HUDEP-2 (cell line): ENCODE data around the gene CHSY1.

Source experiments
- DNase-seq, 76 experiments: peaks; one replicate each; lab custom pipeline; 2025; ENCODE audit not compliant: unreplicated experiment in 76 of 76; lab: John Stamatoyannopoulos, UW

The CHSY1 gene

GRCh38 chr15:101213570-101213969, 38.3 kb downstream of the CHSY1 start:
- DNase-seq = no peak

- DNase-seq = no peak
Observed at GRCh38 chr15:101213147-101213546, 38.7 kb downstream of the CHSY1 start.

- DNase-seq = no peak
Observed at GRCh38 chr15:101211897-101212296, 40.0 kb downstream of the CHSY1 start.

- DNase-seq = no peak
Observed at GRCh38 chr15:101210466-101210865, 41.4 kb downstream of the CHSY1 start.

- no peak for DNase-seq
Observed at GRCh38 chr15:101210058-101210457, 41.8 kb downstream of the CHSY1 start.

GRCh38 chr15:101209285-101209845, 42.5 kb downstream of the CHSY1 start:
- no peak for DNase-seq

DNA sequence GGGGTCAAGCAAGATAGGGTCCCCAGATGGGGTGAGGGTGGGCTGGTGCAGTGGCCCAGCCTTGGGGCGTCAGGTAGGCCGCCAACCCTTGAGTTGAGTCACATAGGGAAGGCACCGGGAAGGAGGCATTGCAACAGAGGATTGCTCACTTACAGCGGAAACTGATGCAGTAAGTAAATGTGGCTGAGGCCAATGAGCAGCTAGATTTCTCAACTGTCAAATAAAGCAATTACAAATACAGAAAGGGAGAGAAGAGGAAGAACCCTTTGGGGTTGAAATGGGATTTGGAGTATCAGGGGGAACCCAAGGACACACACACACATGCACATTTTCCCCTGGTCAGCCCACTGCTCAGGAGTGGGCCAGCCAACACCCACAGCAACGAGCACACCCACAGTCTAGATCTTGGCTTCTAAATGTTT, 44.0 kb downstream of the CHSY1 start:
- no peak for DNase-seq

GRCh38 chr15:101206176-101206591, 45.7 kb downstream of the CHSY1 start:
- no peak for DNase-seq

DNA sequence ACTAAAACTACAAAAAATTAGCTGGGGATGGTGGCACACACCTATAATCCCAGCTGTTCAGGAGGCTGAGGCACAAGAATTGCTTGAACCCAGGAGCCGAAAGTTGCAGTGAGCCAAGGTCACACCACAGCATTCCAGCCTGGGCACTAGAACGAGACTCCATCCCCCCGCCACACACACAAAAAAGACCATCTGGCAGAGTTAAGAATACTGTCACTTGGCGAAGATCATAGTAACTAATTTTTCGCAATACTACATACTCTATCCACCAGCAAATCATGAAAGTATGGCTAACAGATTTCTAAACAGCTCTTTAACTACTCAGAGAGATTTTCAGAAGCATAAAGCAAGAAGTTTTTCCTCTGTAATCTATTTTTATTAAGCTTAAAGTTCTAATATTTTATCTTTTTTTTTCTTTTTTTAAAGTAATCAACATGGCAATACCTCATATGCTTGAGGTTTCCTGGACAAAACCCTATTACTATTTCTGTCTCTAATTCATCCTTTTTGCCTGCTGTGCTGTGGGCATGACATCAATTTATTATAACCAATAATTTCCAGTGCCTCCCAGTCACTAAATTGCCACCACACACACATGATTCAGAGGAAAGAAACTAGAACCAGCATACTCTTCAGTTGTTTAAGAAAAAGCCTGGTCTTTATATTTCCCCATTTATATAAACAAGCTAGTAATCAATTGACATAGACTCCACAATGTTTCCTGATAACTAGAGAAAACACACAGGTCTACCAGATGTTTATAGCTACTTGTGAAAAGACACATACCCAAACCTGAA, 46.9 kb downstream of the CHSY1 start:
- no peak for DNase-seq

DNA sequence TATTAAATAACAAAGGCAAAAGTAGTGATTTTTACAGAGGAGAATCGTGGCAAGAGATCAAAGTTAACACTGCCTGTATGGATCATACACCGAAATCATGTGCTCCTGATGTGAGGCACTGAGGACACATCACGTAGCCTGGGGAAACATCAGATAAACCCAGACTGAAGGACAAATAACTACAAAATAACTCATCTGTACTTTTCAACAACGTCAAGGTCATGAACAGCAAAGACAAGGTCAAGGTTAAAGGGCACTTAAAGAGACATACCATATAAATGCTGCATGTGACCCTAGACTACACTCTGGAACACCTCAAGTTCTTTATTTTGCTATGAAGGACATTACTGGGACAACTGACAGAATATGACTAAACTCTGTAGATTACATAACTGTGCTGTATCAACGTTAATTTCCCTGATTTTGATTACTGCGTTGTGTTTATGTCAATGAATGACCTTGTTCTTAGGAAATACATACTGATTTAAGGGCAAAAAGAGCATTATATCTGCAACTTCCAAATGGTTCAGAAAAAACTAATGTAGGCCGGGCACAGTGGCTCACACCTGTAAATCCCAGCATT, 48.1 kb downstream of the CHSY1 start:
- DNase-seq = no peak

DNA sequence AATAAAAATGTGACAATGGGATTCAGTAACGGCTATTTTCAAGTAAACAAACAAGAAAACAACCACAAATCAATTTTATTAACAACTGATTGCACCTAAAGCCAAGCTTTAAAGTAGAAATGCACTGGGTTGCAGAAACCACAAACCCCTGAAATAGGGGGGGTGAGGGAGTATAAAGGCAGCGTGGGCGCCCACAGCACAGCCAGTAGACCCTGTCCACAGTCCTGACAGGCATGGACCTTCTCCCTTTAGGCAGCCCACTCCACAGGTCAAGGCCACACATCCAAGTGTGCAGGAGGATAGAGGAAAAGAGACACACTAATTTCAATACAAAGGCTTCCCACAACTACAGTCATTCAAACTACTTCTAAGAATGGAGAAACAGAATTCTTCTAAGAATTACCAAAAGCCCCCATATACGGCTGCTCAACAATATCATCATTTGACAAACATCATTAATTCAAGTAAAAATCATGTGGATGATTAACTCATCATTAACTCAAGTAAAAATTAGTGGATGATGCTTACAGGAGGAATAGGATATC, 48.7 kb downstream of the CHSY1 start:
- DNase-seq = no peak

GRCh38 chr15:101201411-101202174, 50.3 kb downstream of the CHSY1 start:
- DNase-seq = peak in 1 of 76 experiments; percentile 13

- DNase-seq = no peak
Observed at GRCh38 chr15:101200181-101200580, 51.7 kb downstream of the CHSY1 start.

GRCh38 chr15:101198800-101199199, 53.0 kb downstream of the CHSY1 start:
- no peak for DNase-seq

- DNase-seq = no peak
Observed at GRCh38 chr15:101198031-101198575, 53.7 kb downstream of the CHSY1 start.

DNA sequence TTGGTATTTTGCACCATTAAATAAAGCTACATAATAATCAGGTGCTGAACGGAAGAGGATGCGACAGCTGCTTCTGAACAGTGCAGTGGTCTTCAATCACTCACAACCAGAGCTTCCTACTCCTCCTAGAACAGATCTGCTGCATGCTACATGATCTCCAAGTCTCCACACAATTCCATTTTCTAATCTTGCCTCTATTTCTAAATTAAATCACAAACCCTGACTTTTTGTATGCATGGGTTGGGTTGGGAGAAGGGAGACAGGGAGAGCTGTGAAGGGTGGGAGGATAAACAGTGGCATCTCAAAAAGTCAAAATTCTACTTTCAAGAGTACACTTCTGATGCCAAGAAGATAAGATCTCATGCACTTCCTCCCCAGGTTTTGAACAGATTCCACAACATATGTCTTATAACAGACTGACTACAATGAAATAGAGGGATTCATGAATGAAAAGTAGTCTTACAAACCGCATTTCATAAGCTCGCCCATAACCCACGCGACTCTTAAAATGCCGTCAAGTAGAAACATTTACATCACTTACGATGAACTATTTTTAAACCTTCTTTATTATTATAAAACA, 57.2 kb downstream of the CHSY1 start:
- DNase-seq = no peak

DNA sequence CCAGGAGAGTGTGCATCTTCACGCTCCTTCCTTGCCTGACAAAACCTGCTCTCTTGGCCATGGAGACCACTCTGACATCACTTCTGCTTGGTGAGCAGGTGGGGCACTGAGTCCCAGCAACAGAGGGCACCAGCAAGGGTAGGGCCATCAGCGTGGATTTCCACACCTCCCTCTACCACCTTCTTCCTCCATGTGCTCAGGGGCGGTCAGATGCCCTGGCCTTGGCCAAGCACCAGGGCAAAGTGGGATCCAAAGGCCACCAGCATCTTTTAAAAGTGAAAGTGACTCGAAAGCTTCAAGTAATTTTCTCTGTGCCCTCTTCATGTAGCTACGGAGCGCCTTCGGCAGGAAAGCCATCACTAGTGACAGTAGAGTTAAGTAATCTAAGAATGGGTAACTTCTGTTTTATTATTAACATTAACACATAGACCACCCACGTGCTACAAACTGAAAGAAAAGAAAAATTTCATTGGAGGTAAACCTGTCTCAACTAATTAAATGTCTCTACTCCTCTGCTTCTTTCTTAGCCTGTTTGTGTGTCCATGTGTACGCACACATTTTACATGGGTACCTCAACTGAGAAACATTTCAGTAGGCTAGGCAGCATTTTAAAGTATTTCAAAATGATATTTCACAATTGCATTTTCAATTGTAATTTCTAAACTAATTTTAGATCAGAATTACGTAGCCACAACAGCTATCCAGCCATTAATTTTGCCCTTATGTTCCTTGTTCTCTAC, 57.9 kb downstream of the CHSY1 start:
- DNase-seq = no peak

GRCh38 chr15:101193120-101193644, 58.7 kb downstream of the CHSY1 start:
- no peak for DNase-seq

GRCh38 chr15:101192081-101192480, 59.8 kb downstream of the CHSY1 start:
- DNase-seq = no peak
